Stimulated activated CD8-positive, alpha-beta memory T cell treated with anti-CD3 and anti-CD28 coated beads, Interleukin-2, amount 100 ng/mL, for 1 hour (primary cell): ENCODE results near the gene WIPI1.
"Not testable (repeated sequence)": the region's sequence is repeated elsewhere in the genome, so short reads cannot be mapped to it uniquely, and the experiment has no call there.

Experiments
- DNase-seq, 2 donors: peaks; one replicate each; pipeline ENCODE4 v3.0.0-alpha.2; 2020; ENCODE audit warnings: low read depth in 2 of 2

The WIPI1 gene

GRCh38 chr17:68385490-68386215 is 71.6 kb downstream of the WIPI1 start:
- DNase-seq = no peak

DNA sequence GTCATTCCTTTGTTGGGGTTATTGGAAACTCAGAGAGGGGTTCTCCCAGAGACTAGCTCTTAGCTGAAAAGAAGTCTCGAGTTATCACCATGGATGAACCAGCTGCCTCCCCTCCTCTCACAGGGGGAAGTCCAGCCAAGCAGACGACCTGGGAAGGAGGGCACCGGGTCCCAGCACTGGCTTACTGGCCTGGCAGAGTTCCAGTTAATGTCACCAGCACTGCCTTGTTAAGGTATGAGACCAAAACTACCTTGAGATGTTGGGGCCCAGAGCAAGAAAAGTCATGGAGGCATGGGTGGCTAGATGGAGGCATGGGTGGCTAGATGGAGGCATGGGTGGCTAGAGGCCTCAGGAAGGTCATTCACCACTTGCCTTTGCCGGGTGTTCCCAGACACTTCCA is 72.4 kb downstream of the WIPI1 start:
- DNase-seq = no peak

DNA sequence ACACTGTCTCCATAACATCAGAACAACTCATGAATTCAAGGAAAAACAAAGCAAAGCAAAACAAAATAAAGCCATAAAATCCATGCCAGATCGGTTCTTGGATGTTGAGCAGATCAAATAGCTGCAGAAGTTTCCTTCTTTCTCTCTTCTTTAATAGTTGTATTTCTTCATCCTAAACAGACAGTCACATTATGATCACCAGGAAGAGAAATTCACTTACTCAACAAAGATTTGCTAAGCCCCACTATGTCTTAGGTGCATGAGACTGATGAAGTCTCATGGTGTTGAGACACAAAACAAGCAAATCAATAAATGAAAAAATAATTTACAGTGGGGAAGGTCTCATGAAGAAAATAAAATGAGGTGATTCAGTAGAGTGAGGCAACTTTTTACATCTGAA is 72.8 kb downstream of the WIPI1 start:
- DNase-seq = no peak

- DNase-seq = no peak
Measured at GRCh38 chr17:68383443-68384321, 73.6 kb downstream of the WIPI1 start.

DNA sequence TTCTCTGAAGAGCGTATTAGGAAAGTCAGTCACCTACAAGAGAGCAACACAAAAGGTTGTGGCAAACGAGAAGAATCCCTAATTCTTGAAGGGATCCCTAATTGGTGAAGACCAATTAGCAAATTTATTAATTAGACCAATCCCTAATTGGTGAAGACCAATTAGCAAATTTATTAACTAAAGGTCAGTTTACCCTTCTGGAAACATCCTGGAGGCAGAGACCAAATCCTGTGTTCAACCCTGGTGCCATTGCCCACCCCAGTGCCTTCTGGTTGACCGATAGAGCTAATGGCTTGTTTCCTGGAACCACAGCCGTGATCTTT is 74.2 kb downstream of the WIPI1 start:
- no peak for DNase-seq

GRCh38 chr17:68382582-68383085 is 74.7 kb downstream of the WIPI1 start:
- no peak for DNase-seq

DNA sequence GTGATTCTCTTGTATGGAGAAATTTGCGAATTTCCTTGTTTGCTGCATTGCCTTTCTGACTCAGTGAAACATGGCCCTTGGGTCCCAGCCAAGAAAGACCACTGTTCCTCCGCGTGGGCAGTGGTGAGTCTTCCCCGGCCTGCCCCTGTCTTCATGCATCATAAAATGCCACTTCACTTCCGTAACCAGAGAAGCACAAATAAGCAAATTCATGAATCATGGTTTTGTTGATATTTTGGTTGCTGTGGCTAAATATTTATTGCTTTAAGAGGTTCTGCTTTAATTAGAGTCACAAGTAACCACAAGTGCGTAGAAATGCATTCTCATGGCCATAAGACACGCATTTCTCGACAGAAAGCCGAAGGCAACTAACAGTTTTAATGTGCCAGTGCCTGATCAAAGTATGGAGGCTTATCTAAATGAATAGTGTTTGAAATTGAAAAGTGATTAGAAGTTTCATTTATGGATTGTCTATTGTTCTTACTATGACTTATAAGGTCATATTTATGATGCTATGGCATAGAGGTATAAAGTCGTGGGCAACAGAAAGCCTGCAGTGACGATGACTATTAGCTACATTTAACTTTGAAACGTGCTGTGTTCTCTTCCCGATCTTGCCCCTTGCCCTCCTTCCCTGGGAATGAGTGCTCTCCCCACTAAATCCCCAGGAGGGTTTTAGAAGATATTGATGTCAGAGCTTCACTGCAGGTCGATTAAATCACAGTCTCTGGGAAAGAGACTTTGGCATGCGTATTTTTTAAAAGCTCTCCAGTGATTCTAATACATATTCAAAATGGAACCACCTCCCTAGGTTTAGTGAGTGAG is 76.0 kb downstream of the WIPI1 start:
- DNase-seq = no peak

DNA sequence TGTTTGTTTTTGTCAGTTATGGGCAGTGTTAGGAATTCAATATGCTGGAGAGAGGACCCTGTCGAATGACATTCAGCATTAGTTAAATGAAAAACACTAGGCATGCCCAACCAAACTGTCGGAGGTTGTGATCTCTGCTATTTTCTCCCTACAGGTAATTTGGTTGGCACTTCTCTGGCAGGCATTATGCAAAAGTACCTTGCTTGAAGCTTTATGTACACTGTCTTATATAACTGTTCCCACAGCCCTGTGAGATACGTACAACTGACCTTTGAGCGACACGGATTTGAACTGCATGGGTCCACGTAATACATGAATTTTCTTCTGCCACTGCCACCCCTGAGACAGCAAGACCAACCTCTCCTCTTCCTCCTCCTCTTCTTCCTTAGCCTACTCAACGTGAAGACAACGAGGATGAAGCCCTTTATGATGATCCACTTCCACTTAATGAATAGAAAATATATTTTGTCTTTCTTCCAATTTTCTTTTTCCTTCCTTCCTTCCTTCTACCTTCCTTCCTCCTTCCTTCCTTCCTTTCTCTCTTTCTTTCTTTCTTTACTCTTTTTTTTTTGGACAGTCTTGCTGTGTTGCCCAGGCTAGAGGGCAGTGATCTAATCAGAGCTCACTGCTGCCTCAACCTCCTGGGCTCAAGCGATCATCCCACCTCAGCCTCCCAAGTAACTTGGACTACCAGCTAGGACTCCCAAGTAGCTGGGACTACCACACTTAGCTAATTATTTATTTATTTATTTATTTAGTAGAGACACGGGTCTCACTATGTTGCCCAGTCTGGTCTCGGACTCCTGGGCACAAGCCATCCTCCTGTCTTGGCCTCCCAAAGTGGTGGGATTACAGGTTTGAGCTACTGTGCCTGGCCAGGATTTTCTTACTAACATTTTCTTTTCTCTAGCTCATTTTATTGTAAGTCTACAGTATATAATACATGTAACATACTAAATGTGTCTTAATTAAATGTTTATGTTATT is 77.3 kb downstream of the WIPI1 start:
- no peak for DNase-seq

DNA sequence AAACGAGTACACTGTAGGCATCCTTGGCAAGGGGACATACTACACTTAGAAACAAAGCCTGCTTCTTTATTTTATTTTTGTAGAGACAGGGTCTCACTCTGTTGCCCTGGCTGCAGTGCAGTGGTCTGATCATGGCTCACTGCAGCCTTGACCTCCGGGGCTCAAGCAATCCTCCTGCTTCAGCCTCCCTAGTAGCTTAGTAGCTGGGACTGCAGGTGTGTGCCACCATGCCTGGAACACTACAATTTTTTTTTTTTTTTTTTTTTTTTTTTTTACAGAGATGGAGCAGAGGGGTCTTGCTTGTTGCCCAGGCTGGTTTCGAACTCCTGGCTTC is 78.2 kb downstream of the WIPI1 start:
- DNase-seq = no peak

GRCh38 chr17:68378268-68379176 is 78.8 kb downstream of the WIPI1 start:
- DNase-seq = no peak

DNA sequence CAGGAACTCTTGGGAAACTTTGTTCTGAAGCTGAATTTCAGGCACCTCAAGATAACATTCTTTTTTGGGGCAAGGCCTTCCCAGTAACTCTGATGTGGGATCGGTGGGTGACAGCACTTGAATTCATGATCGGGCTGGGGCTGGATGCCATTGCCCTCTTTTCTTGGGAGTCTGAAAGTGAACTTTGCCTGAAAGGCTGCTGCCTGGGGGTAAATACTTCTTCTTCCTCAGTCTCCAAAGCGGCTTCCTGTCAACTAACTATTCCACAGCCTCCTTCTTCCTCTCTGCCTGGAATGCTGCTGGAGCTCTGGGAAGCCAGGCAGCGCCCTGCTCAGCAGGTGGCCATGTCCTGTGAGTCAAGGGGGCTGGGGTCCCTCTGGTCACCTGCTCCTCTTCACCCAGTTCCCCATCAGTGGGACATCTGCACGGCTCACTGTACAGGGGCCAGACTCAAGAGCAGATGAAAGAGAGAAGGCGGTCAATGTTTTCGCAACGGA is 79.5 kb downstream of the WIPI1 start:
- DNase-seq = no peak

- DNase-seq = not testable (repeated sequence)
Measured at GRCh38 chr17:68376178-68376577, 81.1 kb downstream of the WIPI1 start.

- no peak for DNase-seq
Measured at GRCh38 chr17:68375566-68375965, 81.7 kb downstream of the WIPI1 start.
